Osteoblast (primary cell): ENCODE data around the gene PIH1D1. TPM values are rescaled to one million over a fixed set of nuclear protein-coding genes. Genes with fewer than 3 reads are reported as not detected.

ENCODE experiments used
- DNase-seq: peaks from one replicate; pipeline ENCODE4 v3.0.0; 2011; ENCODE audit warnings: low spot score, mixed read lengths; ENCODE audit not compliant: insufficient read length; ENCODE audit errors: missing footprints
- H2AFZ ChIP-seq: 2 replicates; pipeline ENCODE4 v1.6.0; 2011; ENCODE audit warnings: mild to moderate bottlenecking, low read length
- H3K27ac ChIP-seq: 2 replicates; pipeline ENCODE4 v1.5.1; 2011; ENCODE audit warnings: mild to moderate bottlenecking, low read depth, low read length, moderate library complexity
- H3K27me3 ChIP-seq: 2 replicates; pipeline ENCODE4 v1.6.0; 2012; ENCODE audit warnings: mild to moderate bottlenecking, control low read depth, inconsistent platforms, low read length, moderate library complexity; ENCODE audit not compliant: insufficient read depth
- H3K36me3 ChIP-seq: 2 replicates; pipeline ENCODE4 v1.5.1; 2011; ENCODE audit warnings: mild to moderate bottlenecking, low read length, control low read depth, moderate library complexity; ENCODE audit not compliant: insufficient read depth
- H3K4me1 ChIP-seq: 2 replicates; pipeline ENCODE4 v1.5.1; 2011; ENCODE audit warnings: mild to moderate bottlenecking, low read length, control low read depth, moderate library complexity; ENCODE audit not compliant: insufficient read depth
- H3K4me2 ChIP-seq: 2 replicates; pipeline ENCODE4 v1.6.0; 2011; ENCODE audit warnings: mild to moderate bottlenecking, low read length; ENCODE audit not compliant: insufficient read depth
- H3K4me3 ChIP-seq: fragments of 200-600 bp; sonication (generic); 3 replicates; pipeline ENCODE4 v1.5.1; 2012; ENCODE audit warnings: mild to moderate bottlenecking, low read length, inconsistent platforms; ENCODE audit not compliant: insufficient read depth
- H3K79me2 ChIP-seq: 2 replicates; pipeline ENCODE4 v1.6.0; 2012; ENCODE audit warnings: mild to moderate bottlenecking, low read length, control low read depth, inconsistent platforms; ENCODE audit not compliant: insufficient read depth
- H3K9me3 ChIP-seq: 2 replicates; pipeline ENCODE4 v1.5.1; 2011; ENCODE audit warnings: low read depth, low read length, control low read depth
- H4K20me1 ChIP-seq: 2 replicates; pipeline ENCODE4 v1.6.0; 2012; ENCODE audit warnings: mild to moderate bottlenecking, low read length, control low read depth; ENCODE audit not compliant: insufficient read depth
- total RNA-seq: library from RNA; depleted of rRNA; stranded (reverse); fragments of >200 nt; gene quantifications from 2 replicates; pipeline ENCODE4 v1.2.3, GENCODE V29; 2012
- TF ChIP-seq, protein P1 (sequence below): IDR thresholded peaks from 2 replicates; pipeline ENCODE4 v1.5.1; 2011; ENCODE audit warnings: mild to moderate bottlenecking, low read depth, low read length, moderate library complexity; ENCODE audit errors: extremely low read depth

PIH1D1 gene
- total RNA-seq, 1 donor, result 79.3 TPM

DNA sequence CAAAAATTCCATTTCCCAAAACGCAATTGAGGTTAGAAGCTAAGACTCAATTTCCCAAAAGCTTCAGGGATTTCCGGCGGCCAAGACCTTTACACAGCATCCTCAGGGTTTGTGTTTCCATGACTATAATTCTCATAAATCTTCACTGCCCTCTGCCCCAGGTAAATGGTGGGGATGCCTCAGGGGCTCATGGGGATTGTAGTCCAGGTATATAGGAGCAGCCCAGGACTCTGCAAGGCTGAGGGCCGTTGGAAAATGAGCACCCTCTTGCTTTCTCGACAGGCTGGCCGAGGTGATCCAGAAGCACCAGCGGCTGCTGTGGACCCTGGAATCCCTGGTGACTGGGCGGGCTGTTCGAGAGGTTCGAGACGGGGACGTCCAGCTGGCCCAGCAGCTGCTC is 7.8 kb upstream of the PIH1D1 start:
- Histone ChIP-seq H3K79me2 (peaks cover 3% of the 10 kb centered on the region), H3K4me2 (no peak overlapping the region), H3K27ac (no peak overlapping the region), H3K4me3 (no peak overlapping the region), H4K20me1 (no peaks in the 10 kb centered on the region), H3K27me3 (no peaks in the 10 kb centered on the region), H2AFZ (no peak overlapping the region), H3K36me3 (no peaks in the 10 kb centered on the region), H3K9me3 (no peaks in the 10 kb centered on the region), H3K4me1 (peaks cover 13% of the 10 kb centered on the region)
- DNase-seq, result peak; percentile 55
- TF ChIP-seq, protein P1, sequence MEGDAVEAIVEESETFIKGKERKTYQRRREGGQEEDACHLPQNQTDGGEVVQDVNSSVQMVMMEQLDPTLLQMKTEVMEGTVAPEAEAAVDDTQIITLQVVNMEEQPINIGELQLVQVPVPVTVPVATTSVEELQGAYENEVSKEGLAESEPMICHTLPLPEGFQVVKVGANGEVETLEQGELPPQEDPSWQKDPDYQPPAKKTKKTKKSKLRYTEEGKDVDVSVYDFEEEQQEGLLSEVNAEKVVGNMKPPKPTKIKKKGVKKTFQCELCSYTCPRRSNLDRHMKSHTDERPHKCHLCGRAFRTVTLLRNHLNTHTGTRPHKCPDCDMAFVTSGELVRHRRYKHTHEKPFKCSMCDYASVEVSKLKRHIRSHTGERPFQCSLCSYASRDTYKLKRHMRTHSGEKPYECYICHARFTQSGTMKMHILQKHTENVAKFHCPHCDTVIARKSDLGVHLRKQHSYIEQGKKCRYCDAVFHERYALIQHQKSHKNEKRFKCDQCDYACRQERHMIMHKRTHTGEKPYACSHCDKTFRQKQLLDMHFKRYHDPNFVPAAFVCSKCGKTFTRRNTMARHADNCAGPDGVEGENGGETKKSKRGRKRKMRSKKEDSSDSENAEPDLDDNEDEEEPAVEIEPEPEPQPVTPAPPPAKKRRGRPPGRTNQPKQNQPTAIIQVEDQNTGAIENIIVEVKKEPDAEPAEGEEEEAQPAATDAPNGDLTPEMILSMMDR, result no peak

DNA sequence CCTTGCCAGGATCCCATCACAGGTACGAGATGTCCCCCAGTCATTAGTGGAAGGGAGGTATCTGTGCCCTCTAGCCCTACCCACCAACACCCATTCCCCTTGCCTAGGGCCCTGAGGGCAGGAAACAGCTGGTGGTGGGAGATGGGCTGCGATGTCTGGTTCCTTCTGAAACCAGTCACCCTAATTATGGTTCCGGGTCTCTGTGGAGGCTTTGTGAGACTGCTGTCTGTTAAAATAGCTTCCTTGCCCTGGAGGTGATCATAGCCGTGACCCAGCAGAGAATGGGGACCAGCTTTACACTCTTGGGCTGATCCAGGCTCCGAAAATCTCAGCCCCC is 6.9 kb upstream of the PIH1D1 start:
- H3K79me2 ChIP-seq, result peaks cover 11% of the 10 kb centered on the region
- peaks cover 21% of the 10 kb centered on the region for H3K4me1 ChIP-seq
- H2AFZ ChIP-seq, result peak overlapping the region; percentile 92
- H3K27ac ChIP-seq, result peak overlapping the region; percentile 78
- no peak overlapping the region for H3K4me3 ChIP-seq
- H3K27me3 ChIP-seq, result no peaks in the 10 kb centered on the region
- TF ChIP-seq, protein P1, result no peak
- DNase-seq, result no peak
- H3K9me3 ChIP-seq, result no peaks in the 10 kb centered on the region
- H4K20me1 ChIP-seq, result no peaks in the 10 kb centered on the region
- H3K36me3 ChIP-seq, result no peaks in the 10 kb centered on the region
- H3K4me2 ChIP-seq, result peak overlapping the region; percentile 35

DNA sequence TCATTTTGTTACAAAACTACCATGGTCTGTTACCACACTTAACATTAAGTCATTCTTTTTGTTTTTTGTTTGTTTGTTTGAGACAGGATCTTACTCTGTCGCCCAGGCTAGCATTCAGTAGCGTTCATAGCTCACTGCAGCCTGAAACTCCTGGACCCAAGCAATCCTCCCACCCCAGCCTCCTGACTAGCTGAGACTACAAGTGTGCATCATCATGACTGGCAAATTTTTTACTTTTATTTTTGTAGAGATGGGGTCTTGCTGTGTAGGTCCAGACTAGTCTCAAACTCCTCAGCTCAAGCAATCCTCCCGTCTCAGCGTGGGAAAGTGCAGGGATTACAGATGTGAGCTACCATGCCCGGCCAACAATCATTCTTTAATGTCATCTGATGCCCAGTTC is 4.7 kb upstream of the PIH1D1 start:
- Histone ChIP-seq H3K36me3 (no peaks in the 10 kb centered on the region), H2AFZ (peak overlapping the region; percentile 11), H3K4me3 (no peak overlapping the region), H3K4me1 (peaks cover 22% of the 10 kb centered on the region), H3K27ac (peak overlapping the region; percentile 46), H4K20me1 (no peaks in the 10 kb centered on the region), H3K79me2 (peaks cover 14% of the 10 kb centered on the region), H3K9me3 (no peaks in the 10 kb centered on the region), H3K27me3 (no peaks in the 10 kb centered on the region), H3K4me2 (no peak overlapping the region)
- DNase-seq, result peak; percentile 18
- TF ChIP-seq, protein P1, result no peak

DNA sequence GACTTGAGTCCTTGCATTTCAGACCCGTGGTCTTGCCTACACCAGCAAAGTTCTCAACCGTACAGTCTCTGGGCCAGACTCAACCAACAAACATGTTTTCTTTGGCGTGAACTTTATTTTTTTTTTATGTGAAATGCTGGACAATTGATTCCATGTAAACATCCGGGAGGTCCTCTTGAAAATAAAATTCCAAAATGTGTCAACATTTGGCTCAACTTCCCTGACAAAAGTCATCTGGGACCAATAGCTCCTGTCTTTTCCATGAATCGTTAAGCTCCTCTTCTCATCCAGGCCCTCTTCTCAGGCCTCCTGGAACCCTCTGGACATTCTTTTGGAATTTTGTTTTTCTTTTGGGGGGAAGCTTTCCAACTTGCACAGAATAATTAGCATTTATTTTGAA is 4.2 kb upstream of the PIH1D1 start:
- peak overlapping the region; percentile 46 for H3K27ac ChIP-seq

More for the DNA sequence above, 4.2 kb upstream of the PIH1D1 start:
- Histone ChIP-seq H3K4me2 (no peak overlapping the region), H3K36me3 (no peaks in the 10 kb centered on the region), H3K27me3 (no peaks in the 10 kb centered on the region), H2AFZ (no peak overlapping the region), H3K4me3 (no peak overlapping the region), H3K4me1 (peaks cover 23% of the 10 kb centered on the region), H3K79me2 (peaks cover 18% of the 10 kb centered on the region), H4K20me1 (no peaks in the 10 kb centered on the region), H3K9me3 (no peaks in the 10 kb centered on the region)
- TF ChIP-seq, protein P1, result no peak
- DNase-seq, result no peak
